Glomerular visceral epithelial cell (primary cell): Measurements from ENCODE around the gene RNF111.
"Not testable (repeated sequence)": the region's sequence is repeated elsewhere in the genome, so short reads cannot be mapped to it uniquely, and the experiment has no call there.

Experiments used
- DNase-seq: peaks from one replicate; pipeline ENCODE4 v3.0.0-alpha.2; 2016; ENCODE audit errors: extremely low spot score

RNF111 gene

GRCh38 chr15:59000251-59000650, 12.8 kb downstream of the RNF111 start:
- DNase-seq = not testable (repeated sequence)

- no peak for DNase-seq
These were observed 14.5 kb downstream of the RNF111 start for GRCh38 chr15:59001946-59002345.

- no peak for DNase-seq
These were observed 15.0 kb downstream of the RNF111 start for GRCh38 chr15:59002418-59002859.

- no peak for DNase-seq
These were observed 18.1 kb downstream of the RNF111 start for GRCh38 chr15:59005579-59005978.

- no peak for DNase-seq
These were observed 20.6 kb downstream of the RNF111 start for GRCh38 chr15:59008086-59008485.

- no peak for DNase-seq
These were observed 23.9 kb downstream of the RNF111 start for GRCh38 chr15:59011262-59011952.

GRCh38 chr15:59013246-59013873, 25.9 kb downstream of the RNF111 start:
- DNase-seq = no peak

- no peak for DNase-seq
These were observed 26.6 kb downstream of the RNF111 start for GRCh38 chr15:59014068-59014467.

- no peak for DNase-seq
These were observed 30.0 kb downstream of the RNF111 start for GRCh38 chr15:59017449-59017848.

GRCh38 chr15:59018833-59019232, 31.4 kb downstream of the RNF111 start:
- DNase-seq = no peak

- DNase-seq = no peak
These were observed 32.9 kb downstream of the RNF111 start for GRCh38 chr15:59020322-59020721.

GRCh38 chr15:59022188-59022587, 34.7 kb downstream of the RNF111 start:
- no peak for DNase-seq

GRCh38 chr15:59026207-59026606, 38.7 kb downstream of the RNF111 start:
- DNase-seq = no peak

- no peak for DNase-seq
These were observed 41.0 kb downstream of the RNF111 start for GRCh38 chr15:59028387-59028955.

- DNase-seq = no peak
These were observed 42.1 kb downstream of the RNF111 start for GRCh38 chr15:59029554-59029953.

- no peak for DNase-seq
These were observed 47.7 kb downstream of the RNF111 start for GRCh38 chr15:59035201-59035600.

GRCh38 chr15:59039225-59039624, 51.8 kb downstream of the RNF111 start:
- no peak for DNase-seq

GRCh38 chr15:59042041-59042440, 54.6 kb downstream of the RNF111 start:
- no peak for DNase-seq

- DNase-seq = no peak
These were observed 61.4 kb downstream of the RNF111 start for GRCh38 chr15:59048897-59049296.

- DNase-seq = no peak
These were observed 64.7 kb downstream of the RNF111 start for GRCh38 chr15:59051873-59052861.

GRCh38 chr15:59052915-59053407, 65.5 kb downstream of the RNF111 start:
- no peak for DNase-seq

GRCh38 chr15:59053482-59053881, 66.0 kb downstream of the RNF111 start:
- no peak for DNase-seq
